Colonic mucosa (tissue), 4 donors: ENCODE results near the gene GRIA1. TPM values are rescaled to one million over a fixed set of nuclear protein-coding genes. Genes with fewer than 3 reads are reported as not detected.

Experiments used
- DNase-seq: peaks from one replicate; pipeline ENCODE4 v3.0.0-alpha.2; 2020
- H3K27ac ChIP-seq: fragments of 200-600 bp; one replicate; pipeline ENCODE4 v1.8.0; 2021
- H3K27me3 ChIP-seq: fragments of 200-600 bp; one replicate; pipeline ENCODE4 v1.8.0; 2021
- H3K36me3 ChIP-seq: fragments of 200-600 bp; one replicate; pipeline ENCODE4 v1.8.0; 2021
- H3K4me1 ChIP-seq: fragments of 200-600 bp; one replicate; pipeline ENCODE4 v1.8.0; 2021; ENCODE audit warnings: mild to moderate bottlenecking
- H3K4me3 ChIP-seq: fragments of 200-600 bp; one replicate; pipeline ENCODE4 v1.8.0; 2021
- H3K9ac ChIP-seq, 2 donors: one replicate each; pipeline ENCODE4 v1.7.0; 2013; ENCODE audit warnings: control low read depth in 2 of 2, low read depth in 2 of 2, low read length in 2 of 2
- H3K9me3 ChIP-seq: fragments of 200-600 bp; one replicate; pipeline ENCODE4 v1.8.0; 2021
- intact Hi-C: fragments of 100-400 bp; cut with DNase I; formaldehyde crosslinking; loops from one replicate; pipeline ENCODE4 v1.14.1; 2022
- total RNA-seq, 2 donors: library from RNA; stranded (reverse); fragmentation: NEBNext Ultra II Directional in 1 of 2; extraction: Animal tissue kit (Norgen Biotek cat#: 25700) in 1 of 2; gene quantifications; one replicate each; pipeline ENCODE4 v1.2.1, GENCODE V29; 2021
- TF ChIP-seq, protein P1 (sequence below): fragments of 200-600 bp; IDR thresholded peaks from one replicate; pipeline ENCODE4 v1.8.0; 2022; ENCODE audit warnings: antibody characterized with exemption, mild to moderate bottlenecking
- donor health status: healthy.
- donor health status: DM: no; HTN: no; CAD: no.
- donor health status: DM: no; HTN: no; CAD: no.

GRIA1 gene
- total RNA-seq, 2 donors from 2014 or later: 0.48 TPM; not detected in 1

DNA sequence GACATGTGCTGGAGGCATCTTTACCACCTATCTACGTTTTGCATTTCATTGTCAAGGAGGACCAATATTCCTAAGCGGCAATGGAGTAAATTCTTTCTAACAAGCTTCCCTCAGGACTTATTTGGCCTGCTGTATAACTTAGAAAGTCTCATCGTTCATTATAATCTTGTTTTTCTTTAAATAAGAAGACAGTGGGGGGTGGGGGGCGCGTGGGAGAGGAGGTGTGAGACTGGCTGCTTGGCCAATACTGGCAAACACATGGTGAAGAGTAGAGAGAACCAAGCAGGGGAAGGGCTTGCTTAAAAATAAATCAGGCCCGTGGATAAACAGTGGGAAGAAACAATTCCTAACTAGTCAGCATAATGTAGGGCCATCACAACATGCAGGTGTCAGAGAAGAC is 217.2 kb downstream of the GRIA1 start:
- Histone ChIP-seq H3K27ac (no peak overlapping the region), H3K4me3 (no peak overlapping the region), H3K4me1 (no peaks in the 10 kb centered on the region), H3K36me3 (no peaks in the 10 kb centered on the region), H3K9me3 (no peaks in the 10 kb centered on the region), H3K27me3 (no peaks in the 10 kb centered on the region), H3K9ac (no peak overlapping the region)
- intact Hi-C loops: no loop called here
- TF ChIP-seq, protein P1, sequence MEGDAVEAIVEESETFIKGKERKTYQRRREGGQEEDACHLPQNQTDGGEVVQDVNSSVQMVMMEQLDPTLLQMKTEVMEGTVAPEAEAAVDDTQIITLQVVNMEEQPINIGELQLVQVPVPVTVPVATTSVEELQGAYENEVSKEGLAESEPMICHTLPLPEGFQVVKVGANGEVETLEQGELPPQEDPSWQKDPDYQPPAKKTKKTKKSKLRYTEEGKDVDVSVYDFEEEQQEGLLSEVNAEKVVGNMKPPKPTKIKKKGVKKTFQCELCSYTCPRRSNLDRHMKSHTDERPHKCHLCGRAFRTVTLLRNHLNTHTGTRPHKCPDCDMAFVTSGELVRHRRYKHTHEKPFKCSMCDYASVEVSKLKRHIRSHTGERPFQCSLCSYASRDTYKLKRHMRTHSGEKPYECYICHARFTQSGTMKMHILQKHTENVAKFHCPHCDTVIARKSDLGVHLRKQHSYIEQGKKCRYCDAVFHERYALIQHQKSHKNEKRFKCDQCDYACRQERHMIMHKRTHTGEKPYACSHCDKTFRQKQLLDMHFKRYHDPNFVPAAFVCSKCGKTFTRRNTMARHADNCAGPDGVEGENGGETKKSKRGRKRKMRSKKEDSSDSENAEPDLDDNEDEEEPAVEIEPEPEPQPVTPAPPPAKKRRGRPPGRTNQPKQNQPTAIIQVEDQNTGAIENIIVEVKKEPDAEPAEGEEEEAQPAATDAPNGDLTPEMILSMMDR: no peak
- no peak for DNase-seq

DNA sequence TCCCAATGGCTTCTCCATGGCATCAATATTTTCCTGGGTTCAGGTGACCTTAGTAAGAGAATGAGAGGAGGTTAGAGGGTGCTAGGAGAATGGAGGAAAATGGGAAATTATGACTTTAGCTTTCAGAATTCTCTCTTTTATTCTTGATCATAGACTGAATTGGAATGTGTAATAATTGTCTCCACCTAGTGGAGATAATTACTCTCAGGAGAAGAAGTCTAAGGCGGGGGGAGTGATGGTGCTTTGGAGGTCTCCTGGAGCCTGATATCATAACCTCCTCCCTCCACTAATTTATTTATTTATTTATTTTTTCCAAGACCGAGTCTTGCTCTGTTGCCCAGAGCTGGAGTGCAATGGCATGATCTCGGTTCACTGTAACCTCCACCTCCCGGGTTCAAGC is 221.3 kb downstream of the GRIA1 start:
- no peak overlapping the region for H3K27ac ChIP-seq
- H3K27me3 ChIP-seq: no peaks in the 10 kb centered on the region
- H3K9ac ChIP-seq: no peak overlapping the region
- TF ChIP-seq, protein P1: no peak
- no peaks in the 10 kb centered on the region for H3K9me3 ChIP-seq
- intact Hi-C loops: no loop called here
- H3K36me3 ChIP-seq: no peaks in the 10 kb centered on the region
- no peak overlapping the region for H3K4me3 ChIP-seq
- no peaks in the 10 kb centered on the region for H3K4me1 ChIP-seq
- no peak for DNase-seq

DNA sequence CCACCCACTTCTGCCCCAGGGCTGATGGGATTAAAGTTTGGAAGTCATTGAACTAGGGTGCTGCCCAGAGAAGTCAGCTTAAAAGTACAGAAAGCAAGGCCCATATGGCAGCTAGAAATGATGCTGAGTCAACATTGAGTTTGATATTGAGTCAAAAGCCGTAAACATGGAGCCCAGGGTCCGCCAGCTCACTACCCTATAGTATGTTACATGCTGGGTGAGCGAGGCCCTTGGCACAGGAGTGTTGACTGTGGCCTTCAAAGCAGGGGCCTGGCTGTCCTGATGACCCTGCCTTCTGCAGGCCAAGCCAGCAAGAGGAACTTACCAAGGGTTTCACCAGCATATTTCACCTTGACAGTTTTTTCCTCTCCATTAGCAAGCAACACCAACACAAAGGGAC is 222.5 kb downstream of the GRIA1 start:
- no peaks in the 10 kb centered on the region for H3K9me3 ChIP-seq
- H3K27me3 ChIP-seq: no peaks in the 10 kb centered on the region
- H3K27ac ChIP-seq: no peak overlapping the region
- intact Hi-C loops: no loop called here
- TF ChIP-seq, protein P1: no peak
- H3K9ac ChIP-seq: no peak overlapping the region
- no peaks in the 10 kb centered on the region for H3K4me1 ChIP-seq
- no peaks in the 10 kb centered on the region for H3K36me3 ChIP-seq
- DNase-seq: no peak
- no peak overlapping the region for H3K4me3 ChIP-seq

DNA sequence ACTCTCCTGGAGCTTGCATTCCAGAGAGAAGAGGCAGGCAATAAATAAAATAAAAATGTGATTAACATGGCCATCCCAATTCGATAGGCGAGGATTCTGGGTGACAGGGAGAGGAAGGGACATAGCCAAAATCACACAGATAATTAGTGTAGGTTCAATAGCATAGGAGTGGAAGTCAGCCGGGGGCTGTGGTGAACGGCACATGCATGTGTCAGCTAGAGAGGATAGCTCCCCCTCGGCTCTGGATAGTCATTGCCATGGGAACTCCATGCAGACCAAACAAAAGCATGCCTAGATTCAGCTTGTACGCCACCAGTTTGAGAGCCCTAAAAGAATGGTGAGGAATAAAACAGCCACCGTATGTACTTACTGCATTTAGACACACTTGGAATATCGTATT is 223.5 kb downstream of the GRIA1 start:
- no peaks in the 10 kb centered on the region for H3K9me3 ChIP-seq
- TF ChIP-seq, protein P1: no peak
- H3K36me3 ChIP-seq: no peaks in the 10 kb centered on the region
- intact Hi-C loops: no loop called here
- no peak overlapping the region for H3K4me3 ChIP-seq
- no peak overlapping the region for H3K27ac ChIP-seq
- no peaks in the 10 kb centered on the region for H3K27me3 ChIP-seq
- H3K4me1 ChIP-seq: no peaks in the 10 kb centered on the region
- H3K9ac ChIP-seq: no peak overlapping the region
- DNase-seq: no peak

DNA sequence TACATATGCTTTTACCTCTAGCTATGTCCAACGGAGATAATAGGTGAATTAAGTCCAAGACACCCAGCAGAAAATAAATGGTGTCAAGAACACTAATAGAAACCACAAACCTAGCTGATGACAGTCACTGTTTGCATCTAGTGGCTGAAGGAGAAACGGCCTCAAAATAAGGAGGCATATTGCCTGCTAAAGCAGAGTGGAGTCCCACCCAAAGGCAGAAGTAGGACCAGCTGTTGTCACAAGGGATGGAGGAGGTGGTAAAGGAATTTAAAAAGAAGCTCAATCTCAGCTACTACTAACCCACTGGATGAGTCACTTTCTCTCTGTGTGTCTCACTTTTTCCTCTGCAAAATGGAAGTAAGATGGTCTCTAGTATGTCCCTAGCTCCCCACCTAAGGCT is 224.3 kb downstream of the GRIA1 start:
- intact Hi-C loops: no loop called here
- TF ChIP-seq, protein P1: no peak
- no peak overlapping the region for H3K27ac ChIP-seq
- H3K4me3 ChIP-seq: no peak overlapping the region
- no peak for DNase-seq
- no peak overlapping the region for H3K9ac ChIP-seq
- H3K4me1 ChIP-seq: no peaks in the 10 kb centered on the region
- H3K27me3 ChIP-seq: no peaks in the 10 kb centered on the region
- H3K9me3 ChIP-seq: no peaks in the 10 kb centered on the region
- H3K36me3 ChIP-seq: no peaks in the 10 kb centered on the region

DNA sequence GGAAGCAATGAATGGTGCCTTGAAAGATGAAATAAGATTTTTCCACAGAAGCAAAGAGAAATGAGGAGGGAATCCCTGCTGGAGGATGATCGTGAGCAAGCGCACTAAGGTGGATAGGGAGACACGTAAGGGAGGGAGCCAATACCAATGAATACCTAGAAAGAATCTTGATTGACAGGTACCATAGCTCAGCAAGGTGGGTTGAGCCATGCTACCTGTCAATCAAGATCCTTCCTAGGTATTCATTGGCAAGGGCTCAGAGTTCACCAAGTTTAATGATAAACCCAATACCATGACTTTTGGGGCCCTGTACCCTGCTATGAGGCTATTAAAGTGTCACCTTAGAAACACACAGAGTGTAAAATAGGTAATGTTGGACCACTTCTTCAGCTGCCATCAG is 226.8 kb downstream of the GRIA1 start:
- H3K27me3 ChIP-seq: no peaks in the 10 kb centered on the region
- H3K4me1 ChIP-seq: no peaks in the 10 kb centered on the region
- DNase-seq: no peak
- no peak overlapping the region for H3K9ac ChIP-seq
- intact Hi-C loops: no loop called here
- TF ChIP-seq, protein P1: no peak
- H3K4me3 ChIP-seq: no peak overlapping the region
- H3K27ac ChIP-seq: no peak overlapping the region
- H3K36me3 ChIP-seq: no peaks in the 10 kb centered on the region
- H3K9me3 ChIP-seq: no peaks in the 10 kb centered on the region
